GM18511 (cell line): ENCODE results near the gene TROAP.
"Not testable (repeated sequence)": the region's sequence is repeated elsewhere in the genome, so short reads cannot be mapped to it uniquely, and the experiment has no call there.

ENCODE experiments used
- ATAC-seq: cut with Tn5 transposase; IDR thresholded peaks from one replicate; pipeline ENCODE4 v1.9.1; 2021; ENCODE audit warnings: mild to moderate bottlenecking, moderate library complexity; ENCODE audit not compliant: unreplicated experiment

The TROAP gene

GRCh38 chr12:49322708-49323523 lies at the start of gene TROAP:
TSS of gene TROAP (plus strand) at chr12:49323255. CDS start at chr12:49323609, 354 bp downstream.
- ATAC-seq: peak; percentile 99

- no peak for ATAC-seq
These were observed 49.2 kb upstream of the TROAP start for GRCh38 chr12:49273726-49274395.

GRCh38 chr12:49274396-49275069 lies 48.5 kb upstream of the TROAP start:
- ATAC-seq: no peak

- no peak for ATAC-seq
These were observed 46.5 kb upstream of the TROAP start for GRCh38 chr12:49276304-49277290.

GRCh38 chr12:49277466-49277865 lies 45.6 kb upstream of the TROAP start:
- no peak for ATAC-seq

GRCh38 chr12:49279706-49280159 lies 43.3 kb upstream of the TROAP start:
- no peak for ATAC-seq

- ATAC-seq: not testable (repeated sequence)
These were observed 42.5 kb upstream of the TROAP start for GRCh38 chr12:49280545-49280944.

GRCh38 chr12:49282302-49282701 lies 40.8 kb upstream of the TROAP start:
- no peak for ATAC-seq

- not testable (repeated sequence) for ATAC-seq
These were observed 40.2 kb upstream of the TROAP start for GRCh38 chr12:49282740-49283375.

- no peak for ATAC-seq
These were observed 39.3 kb upstream of the TROAP start for GRCh38 chr12:49283541-49284429.

- ATAC-seq: no peak
These were observed 38.4 kb upstream of the TROAP start for GRCh38 chr12:49284672-49285071.

GRCh38 chr12:49287876-49288275 lies 35.2 kb upstream of the TROAP start:
- no peak for ATAC-seq

- ATAC-seq: no peak
These were observed 34.6 kb upstream of the TROAP start for GRCh38 chr12:49288412-49288853.

GRCh38 chr12:49288922-49289555 lies 34.0 kb upstream of the TROAP start:
- ATAC-seq: no peak

- ATAC-seq: no peak
These were observed 30.4 kb upstream of the TROAP start for GRCh38 chr12:49292729-49293055.

- ATAC-seq: no peak
These were observed 29.7 kb upstream of the TROAP start for GRCh38 chr12:49293056-49293956.

- ATAC-seq: no peak
These were observed 28.8 kb upstream of the TROAP start for GRCh38 chr12:49294086-49294803.
